SK-N-SH treated with all-trans-retinoic acid at 6 μM for 48 hours (cell line): ENCODE measurements around the gene DYNLT1.

Source experiments
- ATAC-seq: fragments of 200-7000 bp; cut with Tn5 transposase; 3 replicates; pipeline ENCODE4 v1.9.1; 2020; ENCODE audit warnings: mild to moderate bottlenecking, moderate library complexity
- ARNTL ChIP-seq: fragments of 450-650 bp; formaldehyde crosslinking; IDR thresholded peaks from 2 replicates; pipeline ENCODE4 v1.5.0; 2020; ENCODE audit warnings: low read depth, mild to moderate bottlenecking, moderate library complexity, borderline replicate concordance
- BACH2 ChIP-seq: fragments of 250-450 bp; sonication (Bioruptor Pico); IDR thresholded peaks from 2 replicates; pipeline ENCODE4 v1.9.0; 2021; ENCODE audit warnings: mild to moderate bottlenecking, borderline replicate concordance
- CREB5 ChIP-seq: fragments of 250-450 bp; sonication (Bioruptor Pico); IDR thresholded peaks from 2 replicates; pipeline ENCODE4 v1.5.1; 2020; ENCODE audit warnings: low read depth, mild to moderate bottlenecking, moderate library complexity
- CSDC2 ChIP-seq: fragments of 250-450 bp; sonication (Bioruptor Pico); IDR thresholded peaks from 2 replicates; pipeline ENCODE4 v1.5.0; 2020; ENCODE audit warnings: mild to moderate bottlenecking, moderate library complexity
- ESRRG ChIP-seq: fragments of 250-450 bp; sonication (Bioruptor Pico); IDR thresholded peaks from 2 replicates; pipeline ENCODE4 v1.6.1; 2021; ENCODE audit warnings: mild to moderate bottlenecking
- GLIS3 ChIP-seq: fragments of 250-450 bp; sonication (Bioruptor Pico); IDR thresholded peaks from 2 replicates; pipeline ENCODE4 v1.5.0; 2020; ENCODE audit warnings: mild to moderate bottlenecking, moderate library complexity
- ISL1 ChIP-seq: fragments of 250-450 bp; sonication (Bioruptor Pico); IDR thresholded peaks from 2 replicates; pipeline ENCODE4 v2.1.2; 2022; ENCODE audit warnings: mild to moderate bottlenecking, moderate library complexity
- OSR1 ChIP-seq: fragments of 250-450 bp; sonication (Bioruptor Pico); IDR thresholded peaks from 2 replicates; pipeline ENCODE4 v1.8.0; 2022; ENCODE audit warnings: moderate library complexity, mild to moderate bottlenecking, inconsistent platforms
- PATZ1 ChIP-seq: fragments of 250-450 bp; sonication (Bioruptor Pico); IDR thresholded peaks from 2 replicates; pipeline ENCODE4 v1.8.0; 2020; ENCODE audit warnings: mild to moderate bottlenecking, moderate library complexity, borderline replicate concordance
- POU6F1 ChIP-seq: fragments of 250-450 bp; sonication (Bioruptor Pico); IDR thresholded peaks from 2 replicates; pipeline ENCODE4 v1.8.0; 2021; ENCODE audit warnings: low read depth, mild to moderate bottlenecking, moderate library complexity, borderline replicate concordance
- PPARA ChIP-seq: fragments of 250-450 bp; sonication (Bioruptor Pico); IDR thresholded peaks from 2 replicates; pipeline ENCODE4 v1.5.0; 2020; ENCODE audit warnings: mild to moderate bottlenecking, borderline replicate concordance
- RARB ChIP-seq: fragments of 250-450 bp; sonication (Bioruptor Pico); IDR thresholded peaks from 2 replicates; pipeline ENCODE4 v1.8.0; 2021; ENCODE audit warnings: mild to moderate bottlenecking, moderate library complexity
- SNAI2 ChIP-seq: fragments of 250-450 bp; sonication (Bioruptor Pico); IDR thresholded peaks from 2 replicates; pipeline ENCODE4 v1.5.0; 2020; ENCODE audit warnings: mild to moderate bottlenecking, moderate library complexity
- TCF4 ChIP-seq: fragments of 250-450 bp; sonication (Bioruptor Pico); IDR thresholded peaks from 2 replicates; pipeline ENCODE4 v1.8.0; 2021; ENCODE audit warnings: mild to moderate bottlenecking, moderate library complexity, borderline replicate concordance
- TOX ChIP-seq: fragments of 250-450 bp; sonication (Bioruptor Pico); IDR thresholded peaks from 2 replicates; pipeline ENCODE4 v1.8.0; 2021; ENCODE audit warnings: mild to moderate bottlenecking, moderate library complexity, borderline replicate concordance
- ZC3H10 ChIP-seq: fragments of 250-450 bp; sonication (Bioruptor Pico); IDR thresholded peaks from 2 replicates; pipeline ENCODE4 v1.5.1; 2021; ENCODE audit warnings: mild to moderate bottlenecking, moderate library complexity
- ZFP3 ChIP-seq: fragments of 250-450 bp; sonication (Bioruptor Pico); IDR thresholded peaks from 2 replicates; pipeline ENCODE4 v1.5.0; 2020; ENCODE audit warnings: mild to moderate bottlenecking, moderate library complexity
- ZNF565 ChIP-seq: fragments of 450-650 bp; formaldehyde crosslinking; conservative IDR thresholded peaks from 2 replicates; pipeline ENCODE4 v1.5.0; 2020; ENCODE audit warnings: low read depth, mild to moderate bottlenecking, moderate library complexity
- ZNF70 ChIP-seq: fragments of 450-650 bp; formaldehyde crosslinking; IDR thresholded peaks from 2 replicates; pipeline ENCODE4 v1.5.0; 2020; ENCODE audit warnings: mild to moderate bottlenecking, moderate library complexity
- ZNF8 ChIP-seq: fragments of 450-650 bp; formaldehyde crosslinking; IDR thresholded peaks from 2 replicates; pipeline ENCODE4 v1.5.0; 2020; ENCODE audit warnings: mild to moderate bottlenecking, moderate library complexity
- TF ChIP-seq, protein P1 (sequence below): fragments of 250-450 bp; sonication (Bioruptor Pico); IDR thresholded peaks from 2 replicates; pipeline ENCODE4 v1.5.0; 2020; ENCODE audit warnings: mild to moderate bottlenecking, moderate library complexity
- TF ChIP-seq, protein P2 (sequence below): fragments of 250-450 bp; sonication (Bioruptor Pico); IDR thresholded peaks from 2 replicates; pipeline ENCODE4 v1.5.1; 2021; ENCODE audit warnings: mild to moderate bottlenecking, moderate library complexity

The DYNLT1 gene

GRCh38 chr6:158603261-158604047 is 41.1 kb downstream of the DYNLT1 start:
- ATAC-seq: no peak
- TF ChIP-seq ISL1 (no peak), RARB (CRISPR knock-in tag) (no peak), TCF4 (peak; percentile 49; the same call in 1 of the 2 replicates)

DNA sequence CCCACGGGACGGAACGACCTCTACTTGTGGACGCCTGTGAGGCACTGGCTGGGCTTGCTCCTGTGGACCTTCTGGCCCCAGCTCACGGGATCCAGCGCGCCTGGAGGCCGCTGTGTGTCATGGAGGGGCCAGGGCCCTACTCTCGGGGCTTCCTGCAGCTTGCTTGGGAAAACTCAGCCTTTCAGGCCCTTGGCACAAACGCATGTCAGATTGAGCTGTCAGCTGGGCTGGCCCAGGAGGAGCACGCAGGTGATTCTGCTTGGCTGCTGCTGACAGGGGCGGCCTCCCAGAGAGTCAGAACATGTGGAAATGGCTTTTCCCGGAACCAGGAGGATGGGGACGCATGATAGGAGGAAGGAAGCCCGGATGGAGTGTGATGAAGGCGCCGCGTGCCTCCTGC is 44.9 kb downstream of the DYNLT1 start:
- TF ChIP-seq POU6F1 (CRISPR knock-in tag) (no peak), ZNF70 (CRISPR knock-in tag) (no peak), CREB5 (CRISPR knock-in tag) (no peak), CSDC2 (CRISPR knock-in tag) (no peak), RARB (CRISPR knock-in tag) (no peak), TOX (no peak), BACH2 (CRISPR knock-in tag) (no peak), ESRRG (no peak), GLIS3 (CRISPR knock-in tag) (no peak), PATZ1 (CRISPR knock-in tag) (no peak), ZFP3 (no peak), PPARA (CRISPR knock-in tag) (no peak), ZNF8 (CRISPR knock-in tag) (no peak), ZC3H10 (CRISPR knock-in tag) (no peak), OSR1 (CRISPR knock-in tag) (no peak), ZNF565 (no peak)
- TF ChIP-seq, protein P1, sequence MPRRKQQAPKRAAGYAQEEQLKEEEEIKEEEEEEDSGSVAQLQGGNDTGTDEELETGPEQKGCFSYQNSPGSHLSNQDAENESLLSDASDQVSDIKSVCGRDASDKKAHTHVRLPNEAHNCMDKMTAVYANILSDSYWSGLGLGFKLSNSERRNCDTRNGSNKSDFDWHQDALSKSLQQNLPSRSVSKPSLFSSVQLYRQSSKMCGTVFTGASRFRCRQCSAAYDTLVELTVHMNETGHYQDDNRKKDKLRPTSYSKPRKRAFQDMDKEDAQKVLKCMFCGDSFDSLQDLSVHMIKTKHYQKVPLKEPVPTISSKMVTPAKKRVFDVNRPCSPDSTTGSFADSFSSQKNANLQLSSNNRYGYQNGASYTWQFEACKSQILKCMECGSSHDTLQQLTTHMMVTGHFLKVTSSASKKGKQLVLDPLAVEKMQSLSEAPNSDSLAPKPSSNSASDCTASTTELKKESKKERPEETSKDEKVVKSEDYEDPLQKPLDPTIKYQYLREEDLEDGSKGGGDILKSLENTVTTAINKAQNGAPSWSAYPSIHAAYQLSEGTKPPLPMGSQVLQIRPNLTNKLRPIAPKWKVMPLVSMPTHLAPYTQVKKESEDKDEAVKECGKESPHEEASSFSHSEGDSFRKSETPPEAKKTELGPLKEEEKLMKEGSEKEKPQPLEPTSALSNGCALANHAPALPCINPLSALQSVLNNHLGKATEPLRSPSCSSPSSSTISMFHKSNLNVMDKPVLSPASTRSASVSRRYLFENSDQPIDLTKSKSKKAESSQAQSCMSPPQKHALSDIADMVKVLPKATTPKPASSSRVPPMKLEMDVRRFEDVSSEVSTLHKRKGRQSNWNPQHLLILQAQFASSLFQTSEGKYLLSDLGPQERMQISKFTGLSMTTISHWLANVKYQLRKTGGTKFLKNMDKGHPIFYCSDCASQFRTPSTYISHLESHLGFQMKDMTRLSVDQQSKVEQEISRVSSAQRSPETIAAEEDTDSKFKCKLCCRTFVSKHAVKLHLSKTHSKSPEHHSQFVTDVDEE (CRISPR knock-in tag): no peak
- TF ChIP-seq, protein P2, sequence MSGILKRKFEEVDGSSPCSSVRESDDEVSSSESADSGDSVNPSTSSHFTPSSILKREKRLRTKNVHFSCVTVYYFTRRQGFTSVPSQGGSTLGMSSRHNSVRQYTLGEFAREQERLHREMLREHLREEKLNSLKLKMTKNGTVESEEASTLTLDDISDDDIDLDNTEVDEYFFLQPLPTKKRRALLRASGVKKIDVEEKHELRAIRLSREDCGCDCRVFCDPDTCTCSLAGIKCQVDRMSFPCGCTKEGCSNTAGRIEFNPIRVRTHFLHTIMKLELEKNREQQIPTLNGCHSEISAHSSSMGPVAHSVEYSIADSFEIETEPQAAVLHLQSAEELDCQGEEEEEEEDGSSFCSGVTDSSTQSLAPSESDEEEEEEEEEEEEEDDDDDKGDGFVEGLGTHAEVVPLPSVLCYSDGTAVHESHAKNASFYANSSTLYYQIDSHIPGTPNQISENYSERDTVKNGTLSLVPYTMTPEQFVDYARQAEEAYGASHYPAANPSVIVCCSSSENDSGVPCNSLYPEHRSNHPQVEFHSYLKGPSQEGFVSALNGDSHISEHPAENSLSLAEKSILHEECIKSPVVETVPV (CRISPR knock-in tag): no peak
- no peak for ATAC-seq

- TF ChIP-seq RARB (CRISPR knock-in tag): no peak
- TF ChIP-seq SNAI2 (CRISPR knock-in tag): no peak
- TF ChIP-seq CREB5 (CRISPR knock-in tag): no peak
- TF ChIP-seq BACH2 (CRISPR knock-in tag): no peak
- no peak for TF ChIP-seq ARNTL (CRISPR knock-in tag)
- no peak for TF ChIP-seq ZNF70 (CRISPR knock-in tag)
- TF ChIP-seq TCF4: no peak
- TF ChIP-seq ZNF565: no peak
- TF ChIP-seq OSR1 (CRISPR knock-in tag): no peak
- TF ChIP-seq, protein P2 (CRISPR knock-in tag): no peak
- no peak for TF ChIP-seq TOX
- TF ChIP-seq ISL1: no peak
- TF ChIP-seq PPARA (CRISPR knock-in tag): no peak
- TF ChIP-seq ZFP3: no peak
- TF ChIP-seq PATZ1 (CRISPR knock-in tag): no peak
- TF ChIP-seq ZC3H10 (CRISPR knock-in tag): no peak
- TF ChIP-seq GLIS3 (CRISPR knock-in tag): no peak
- ATAC-seq: no peak
Observed at GRCh38 chr6:158597565-158597964, 47.0 kb downstream of the DYNLT1 start.
